HG02938 (cell line): ENCODE data around the gene PAPLN.

Experiments used
- ATAC-seq: cut with Tn5 transposase; IDR thresholded peaks from one replicate; pipeline ENCODE4 v1.9.1; 2021; ENCODE audit warnings: mild to moderate bottlenecking, moderate library complexity; ENCODE audit not compliant: unreplicated experiment

PAPLN gene

GRCh38 chr14:73243341-73243740, 6.0 kb downstream of the PAPLN start:
- ATAC-seq: no peak

GRCh38 chr14:73243748-73244147, 6.4 kb downstream of the PAPLN start:
- ATAC-seq: no peak

DNA sequence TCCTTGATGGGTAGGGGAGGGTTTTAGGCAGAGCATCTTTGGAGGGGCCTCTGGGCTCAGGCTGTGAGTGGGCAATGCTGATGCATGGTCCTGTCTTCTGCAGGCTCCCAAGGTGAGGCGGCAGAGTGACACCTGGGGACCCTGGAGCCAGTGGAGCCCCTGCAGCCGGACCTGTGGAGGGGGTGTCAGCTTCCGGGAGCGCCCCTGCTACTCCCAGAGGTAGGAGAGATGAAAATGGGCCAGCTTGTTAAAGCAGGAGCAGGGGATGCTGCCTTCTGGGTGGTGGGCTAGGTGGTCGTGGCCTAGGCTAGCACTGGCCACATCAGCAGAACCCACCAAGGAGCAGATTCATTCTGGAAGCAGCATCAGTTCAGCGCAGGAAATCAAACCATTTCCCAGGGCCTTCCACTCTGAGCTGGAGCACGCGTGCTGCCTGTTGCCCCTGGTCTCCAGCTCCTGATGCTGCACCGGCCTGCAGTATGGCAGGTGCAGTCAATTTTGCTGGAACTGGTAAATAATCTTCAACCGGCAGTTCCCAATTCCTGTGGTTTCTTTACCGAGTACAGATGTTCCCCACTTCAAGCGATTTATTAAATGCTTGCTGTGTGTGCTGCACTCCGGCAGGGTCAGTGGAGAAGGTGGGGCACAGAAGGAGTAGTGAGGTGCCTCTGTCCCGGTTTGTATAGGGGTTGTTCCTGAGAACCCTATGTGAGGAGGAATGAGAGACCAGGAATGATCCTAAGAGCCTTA, 7.4 kb downstream of the PAPLN start:
- ATAC-seq: no peak

- ATAC-seq: no peak
Measured at GRCh38 chr14:73245480-73246325, 8.4 kb downstream of the PAPLN start.

DNA sequence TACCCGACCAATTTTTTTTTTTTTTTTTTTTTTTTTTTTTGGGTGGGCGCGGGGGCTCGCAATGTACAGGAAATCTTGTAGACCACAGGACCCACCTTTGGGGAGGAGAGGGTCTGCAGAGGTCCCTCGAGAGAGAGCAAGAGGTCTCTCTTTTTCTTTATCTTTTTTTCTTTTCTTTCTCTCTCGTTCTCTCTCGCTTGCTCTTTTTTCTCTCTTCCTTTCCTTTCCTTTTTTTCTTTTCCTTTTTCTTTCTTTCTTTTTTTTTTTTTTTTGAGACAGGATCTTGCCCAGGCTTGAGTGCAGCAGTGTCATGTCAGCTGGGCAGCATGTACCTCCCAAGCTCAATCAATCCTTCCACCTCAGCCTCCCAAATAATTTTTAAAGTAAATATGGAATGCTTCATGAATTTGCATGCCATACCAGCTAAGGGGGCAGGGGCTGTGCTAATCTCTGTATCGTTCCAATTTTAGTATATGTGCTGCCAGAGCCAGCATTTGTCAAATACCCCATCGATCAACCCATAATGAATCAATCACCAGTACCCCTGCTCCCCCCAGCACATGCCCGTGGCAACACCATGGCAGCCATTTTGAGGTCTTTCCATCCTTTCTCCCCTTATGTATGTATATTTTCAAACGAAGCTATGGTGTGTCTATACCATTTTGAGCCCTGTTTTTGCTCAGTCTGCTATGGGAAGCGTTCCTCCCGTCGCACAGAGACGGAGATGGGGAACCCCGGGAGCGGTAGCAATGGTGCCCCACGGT, 9.3 kb downstream of the PAPLN start:
- no peak for ATAC-seq

- no peak for ATAC-seq
Measured at GRCh38 chr14:73248108-73248868, 11.0 kb downstream of the PAPLN start.

- no peak for ATAC-seq
Measured at GRCh38 chr14:73249108-73249507, 11.8 kb downstream of the PAPLN start.

- no peak for ATAC-seq
Measured at GRCh38 chr14:73249564-73250316, 12.4 kb downstream of the PAPLN start.

GRCh38 chr14:73250317-73250713, 13.0 kb downstream of the PAPLN start:
- no peak for ATAC-seq

- ATAC-seq: no peak
Measured at GRCh38 chr14:73250781-73251500, 13.6 kb downstream of the PAPLN start.

- ATAC-seq: no peak
Measured at GRCh38 chr14:73251516-73252215, 14.4 kb downstream of the PAPLN start.

DNA sequence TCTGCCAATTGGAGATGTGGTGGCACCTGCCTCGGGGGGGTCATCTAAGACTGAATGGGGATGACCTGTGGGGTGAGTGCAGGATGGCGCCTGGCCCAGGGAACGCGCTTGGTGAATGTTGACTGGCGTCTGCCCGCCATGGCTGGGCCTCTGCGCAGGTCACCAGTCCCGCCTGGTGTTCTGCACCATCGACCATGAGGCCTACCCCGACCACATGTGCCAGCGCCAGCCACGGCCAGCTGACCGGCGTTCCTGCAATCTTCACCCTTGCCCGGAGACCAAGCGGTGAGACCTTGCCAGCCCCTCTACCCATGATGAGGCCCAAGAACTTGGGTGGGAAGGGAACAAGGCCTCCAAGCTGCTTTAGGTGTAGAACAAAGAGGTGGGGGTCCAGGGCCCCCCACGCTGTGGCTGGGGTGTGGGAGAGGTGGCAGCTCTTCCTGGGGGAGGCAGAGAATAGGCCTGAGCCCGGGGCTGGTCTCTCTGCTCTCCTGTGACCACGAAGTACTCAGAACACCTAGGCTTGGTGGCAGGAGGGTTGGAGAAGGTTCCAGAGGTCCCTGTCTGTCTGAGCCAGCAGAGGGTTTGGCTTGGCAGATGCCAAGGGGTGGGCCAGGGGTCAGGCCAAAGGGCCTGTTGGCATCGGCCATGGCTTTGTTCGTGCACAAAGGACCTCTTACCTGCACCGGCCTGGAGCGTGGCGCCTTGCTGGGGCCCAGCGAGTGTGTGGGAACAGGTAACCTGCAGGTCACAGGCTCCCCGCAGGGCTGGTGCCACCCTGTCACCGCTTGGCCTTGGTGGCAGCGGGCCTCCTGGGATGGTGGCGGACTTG, 15.4 kb downstream of the PAPLN start:
- no peak for ATAC-seq

GRCh38 chr14:73253323-73253610, 16.0 kb downstream of the PAPLN start:
- no peak for ATAC-seq

DNA sequence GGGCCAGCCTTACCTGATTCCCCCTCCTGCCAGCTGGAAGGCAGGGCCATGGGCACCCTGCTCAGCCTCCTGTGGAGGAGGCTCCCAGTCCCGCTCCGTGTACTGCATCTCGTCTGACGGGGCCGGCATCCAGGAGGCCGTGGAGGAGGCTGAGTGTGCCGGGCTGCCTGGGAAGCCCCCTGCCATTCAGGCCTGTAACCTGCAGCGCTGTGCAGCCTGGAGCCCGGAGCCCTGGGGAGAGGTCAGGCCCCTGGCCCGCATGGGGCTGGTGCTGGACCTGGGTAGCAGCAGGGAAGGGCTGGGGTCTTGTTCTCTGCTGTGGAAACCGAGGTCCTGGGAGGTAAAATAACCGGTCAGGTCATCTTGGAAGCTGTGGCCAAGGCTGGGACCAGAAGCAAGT, 16.4 kb downstream of the PAPLN start:
- ATAC-seq: no peak

DNA sequence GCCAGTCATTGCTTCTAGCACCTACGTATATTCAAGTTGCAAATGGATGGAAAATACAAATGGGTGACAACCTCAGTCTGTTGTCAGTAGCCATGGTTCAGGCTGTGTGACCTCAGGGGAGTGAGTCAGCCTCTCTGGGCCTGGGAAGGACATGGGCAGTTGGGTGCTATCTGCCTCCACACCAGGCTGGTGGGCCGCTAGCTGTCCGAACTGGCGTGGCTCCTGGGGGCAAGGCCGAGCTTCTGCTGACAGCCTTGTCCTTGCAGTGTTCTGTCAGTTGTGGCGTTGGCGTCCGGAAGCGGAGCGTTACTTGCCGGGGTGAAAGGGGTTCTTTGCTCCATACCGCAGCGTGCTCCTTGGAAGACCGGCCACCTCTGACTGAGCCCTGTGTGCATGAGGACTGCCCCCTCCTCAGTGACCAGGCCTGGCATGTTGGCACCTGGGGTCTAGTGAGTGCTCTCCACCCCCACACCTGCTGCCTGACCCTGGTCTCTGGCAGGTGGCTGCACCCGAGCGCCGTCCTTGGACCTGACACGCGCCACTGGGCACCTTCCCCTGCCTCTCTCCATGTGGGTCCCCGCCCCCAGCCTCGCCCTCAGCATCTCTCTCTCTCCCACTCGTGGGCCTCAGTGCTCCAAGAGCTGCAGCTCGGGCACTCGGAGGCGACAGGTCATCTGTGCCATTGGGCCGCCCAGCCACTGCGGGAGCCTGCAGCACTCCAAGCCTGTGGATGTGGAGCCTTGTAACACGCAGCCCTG, 17.1 kb downstream of the PAPLN start:
- no peak for ATAC-seq

- no peak for ATAC-seq
Measured at GRCh38 chr14:73255005-73255400, 17.7 kb downstream of the PAPLN start.

DNA sequence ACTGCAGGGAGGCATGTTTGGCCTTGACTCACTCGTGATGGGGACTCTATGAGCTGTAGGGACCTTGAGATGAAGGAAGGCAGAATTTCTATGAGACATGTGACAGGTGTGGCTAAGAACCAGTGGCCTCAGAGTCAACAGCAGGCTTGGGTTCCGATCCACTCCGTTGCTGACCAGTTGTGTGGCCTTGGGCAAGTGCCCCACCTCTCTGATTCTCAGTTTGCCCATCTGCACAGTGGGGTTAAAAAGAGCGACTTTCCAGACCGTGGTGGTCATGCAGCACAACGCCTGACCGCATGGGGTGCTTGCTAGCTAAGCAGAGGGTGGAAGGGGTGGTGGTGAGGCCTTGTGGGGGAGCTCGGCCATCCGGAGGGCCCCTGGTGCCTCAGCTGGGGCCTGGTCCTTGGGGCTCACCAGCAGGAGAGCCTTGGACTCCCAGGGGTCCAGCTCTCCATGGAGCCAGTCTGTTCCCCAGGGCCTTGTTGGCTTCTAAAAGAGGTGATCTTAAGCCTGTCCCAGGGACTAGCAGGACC, 18.5 kb downstream of the PAPLN start:
- no peak for ATAC-seq
